ENCODE measurements around the gene HMGA1. TPM values are rescaled to one million over a fixed set of nuclear protein-coding genes. Genes with fewer than 3 reads are reported as not detected.
A peak's percentile ranks its signal among the peaks of the same experiment; 100 is the strongest.

HMGA1 gene
- total and polyA plus RNA-seq, 2 of the 13 experiments (the other 11 are each of a cell fraction or from before 2014, with no cell fraction given): 117 to 145 TPM

DNA sequence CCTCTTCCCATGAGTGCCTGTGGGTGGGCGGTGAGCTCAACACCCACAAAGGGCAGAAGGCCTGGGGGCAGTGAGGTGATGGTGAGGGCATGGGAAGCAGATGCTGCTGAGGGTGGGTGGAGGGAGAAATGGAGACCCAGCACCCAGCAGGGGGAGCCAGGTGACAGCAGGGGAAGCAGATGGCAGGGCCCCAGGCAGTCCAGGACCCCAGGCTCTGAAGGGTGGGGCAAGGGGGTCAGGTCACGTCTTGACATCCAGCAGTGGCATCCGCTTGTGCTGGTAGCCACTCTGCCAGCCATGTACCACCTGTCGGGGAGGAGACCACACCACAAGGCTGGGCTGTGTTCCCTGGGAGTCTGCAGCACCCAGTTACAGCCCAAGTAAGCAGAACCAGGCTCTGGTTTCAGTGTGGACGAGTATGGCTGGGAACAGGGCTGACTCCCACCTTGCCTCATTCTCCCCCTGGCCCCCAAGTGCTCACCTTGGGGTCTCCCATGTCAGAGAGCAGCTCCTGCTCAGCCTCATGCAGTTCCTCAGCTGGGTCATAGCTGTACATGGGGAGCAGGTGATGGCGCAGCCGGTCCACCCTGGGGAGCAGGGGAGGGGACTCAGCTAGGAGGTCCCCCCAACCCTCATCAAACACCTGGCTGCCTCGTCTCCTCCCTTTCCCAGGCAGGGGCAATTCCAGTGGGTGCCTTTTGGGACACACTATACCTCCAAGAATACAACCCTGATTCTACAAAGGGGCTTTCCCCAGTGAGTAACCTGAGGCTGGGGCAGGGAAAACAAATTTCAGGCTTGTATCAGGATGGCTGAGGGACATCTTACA is 10.1 kb downstream of the HMGA1 start (continued):
- TF ChIP-seq, protein P1, sequence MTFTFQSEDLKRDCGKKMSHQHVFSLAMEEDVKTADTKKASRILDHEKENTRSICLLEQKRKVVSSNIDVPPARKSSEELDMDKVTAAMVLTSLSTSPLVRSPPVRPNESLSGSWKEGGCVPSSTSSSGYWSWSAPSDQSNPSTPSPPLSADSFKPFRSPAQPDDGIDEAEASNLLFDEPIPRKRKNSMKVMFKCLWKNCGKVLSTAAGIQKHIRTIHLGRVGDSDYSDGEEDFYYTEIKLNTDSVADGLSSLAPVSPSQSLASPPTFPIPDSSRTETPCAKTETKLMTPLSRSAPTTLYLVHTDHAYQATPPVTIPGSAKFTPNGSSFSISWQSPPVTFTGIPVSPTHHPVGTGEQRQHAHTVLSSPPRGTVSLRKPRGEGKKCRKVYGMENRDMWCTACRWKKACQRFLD (CRISPR knock-in tag; IDR thresholded peaks at IDR 0.05; ENCODE audit: borderline replicate concordance): no peak
- no peak for TF ChIP-seq ASH2L (IDR thresholded peaks at IDR 0.05; ENCODE audit: insufficient read length, low read depth, low read length)
- no peak for TF ChIP-seq JUNB (CRISPR knock-in tag; IDR thresholded peaks at IDR 0.05; ENCODE audit: borderline replicate concordance)
- no peak for TF ChIP-seq KMT2A (CRISPR knock-in tag; IDR thresholded peaks at IDR 0.05)
- no peak for TF ChIP-seq ZNF264 (CRISPR knock-in tag; IDR thresholded peaks at IDR 0.05)
- TF ChIP-seq, protein P2, sequence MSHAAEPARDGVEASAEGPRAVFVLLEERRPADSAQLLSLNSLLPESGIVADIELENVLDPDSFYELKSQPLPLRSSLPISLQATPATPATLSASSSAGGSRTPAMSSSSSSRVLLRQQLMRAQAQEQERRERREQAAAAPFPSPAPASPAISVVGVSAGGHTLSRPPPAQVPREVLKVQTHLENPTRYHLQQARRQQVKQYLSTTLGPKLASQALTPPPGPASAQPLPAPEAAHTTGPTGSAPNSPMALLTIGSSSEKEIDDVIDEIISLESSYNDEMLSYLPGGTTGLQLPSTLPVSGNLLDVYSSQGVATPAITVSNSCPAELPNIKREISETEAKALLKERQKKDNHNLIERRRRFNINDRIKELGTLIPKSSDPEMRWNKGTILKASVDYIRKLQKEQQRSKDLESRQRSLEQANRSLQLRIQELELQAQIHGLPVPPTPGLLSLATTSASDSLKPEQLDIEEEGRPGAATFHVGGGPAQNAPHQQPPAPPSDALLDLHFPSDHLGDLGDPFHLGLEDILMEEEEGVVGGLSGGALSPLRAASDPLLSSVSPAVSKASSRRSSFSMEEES (CRISPR knock-in tag; IDR thresholded peaks at IDR 0.05): no peak
- peak; percentile 82 for TF ChIP-seq AKAP8 (CRISPR knock-in tag; IDR thresholded peaks at IDR 0.05)
- no peak for TF ChIP-seq YEATS2 (CRISPR knock-in tag; IDR thresholded peaks at IDR 0.05; ENCODE audit: borderline replicate concordance)
- peak; percentile 57; the same call in 1 of the 2 replicates for TF ChIP-seq SALL1 (CRISPR knock-in tag; IDR thresholded peaks at IDR 0.05)
- TF ChIP-seq ZNF496 (CRISPR knock-in tag; IDR thresholded peaks at IDR 0.05; ENCODE audit: insufficient replicate concordance): no peak
- no peak for TF ChIP-seq ZNF333 (CRISPR knock-in tag; IDR thresholded peaks at IDR 0.05; ENCODE audit: borderline replicate concordance)
- TF ChIP-seq, protein P3, sequence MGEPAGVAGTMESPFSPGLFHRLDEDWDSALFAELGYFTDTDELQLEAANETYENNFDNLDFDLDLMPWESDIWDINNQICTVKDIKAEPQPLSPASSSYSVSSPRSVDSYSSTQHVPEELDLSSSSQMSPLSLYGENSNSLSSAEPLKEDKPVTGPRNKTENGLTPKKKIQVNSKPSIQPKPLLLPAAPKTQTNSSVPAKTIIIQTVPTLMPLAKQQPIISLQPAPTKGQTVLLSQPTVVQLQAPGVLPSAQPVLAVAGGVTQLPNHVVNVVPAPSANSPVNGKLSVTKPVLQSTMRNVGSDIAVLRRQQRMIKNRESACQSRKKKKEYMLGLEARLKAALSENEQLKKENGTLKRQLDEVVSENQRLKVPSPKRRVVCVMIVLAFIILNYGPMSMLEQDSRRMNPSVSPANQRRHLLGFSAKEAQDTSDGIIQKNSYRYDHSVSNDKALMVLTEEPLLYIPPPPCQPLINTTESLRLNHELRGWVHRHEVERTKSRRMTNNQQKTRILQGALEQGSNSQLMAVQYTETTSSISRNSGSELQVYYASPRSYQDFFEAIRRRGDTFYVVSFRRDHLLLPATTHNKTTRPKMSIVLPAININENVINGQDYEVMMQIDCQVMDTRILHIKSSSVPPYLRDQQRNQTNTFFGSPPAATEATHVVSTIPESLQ (CRISPR knock-in tag; conservative IDR thresholded peaks at IDR 0.05): no peak
- TF ChIP-seq, protein P4, sequence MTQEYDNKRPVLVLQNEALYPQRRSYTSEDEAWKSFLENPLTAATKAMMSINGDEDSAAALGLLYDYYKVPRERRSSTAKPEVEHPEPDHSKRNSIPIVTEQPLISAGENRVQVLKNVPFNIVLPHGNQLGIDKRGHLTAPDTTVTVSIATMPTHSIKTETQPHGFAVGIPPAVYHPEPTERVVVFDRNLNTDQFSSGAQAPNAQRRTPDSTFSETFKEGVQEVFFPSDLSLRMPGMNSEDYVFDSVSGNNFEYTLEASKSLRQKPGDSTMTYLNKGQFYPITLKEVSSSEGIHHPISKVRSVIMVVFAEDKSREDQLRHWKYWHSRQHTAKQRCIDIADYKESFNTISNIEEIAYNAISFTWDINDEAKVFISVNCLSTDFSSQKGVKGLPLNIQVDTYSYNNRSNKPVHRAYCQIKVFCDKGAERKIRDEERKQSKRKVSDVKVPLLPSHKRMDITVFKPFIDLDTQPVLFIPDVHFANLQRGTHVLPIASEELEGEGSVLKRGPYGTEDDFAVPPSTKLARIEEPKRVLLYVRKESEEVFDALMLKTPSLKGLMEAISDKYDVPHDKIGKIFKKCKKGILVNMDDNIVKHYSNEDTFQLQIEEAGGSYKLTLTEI (CRISPR knock-in tag; conservative IDR thresholded peaks at IDR 0.05): no peak
- TF ChIP-seq, protein P5, sequence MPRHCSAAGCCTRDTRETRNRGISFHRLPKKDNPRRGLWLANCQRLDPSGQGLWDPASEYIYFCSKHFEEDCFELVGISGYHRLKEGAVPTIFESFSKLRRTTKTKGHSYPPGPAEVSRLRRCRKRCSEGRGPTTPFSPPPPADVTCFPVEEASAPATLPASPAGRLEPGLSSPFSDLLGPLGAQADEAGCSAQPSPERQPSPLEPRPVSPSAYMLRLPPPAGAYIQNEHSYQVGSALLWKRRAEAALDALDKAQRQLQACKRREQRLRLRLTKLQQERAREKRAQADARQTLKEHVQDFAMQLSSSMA (CRISPR knock-in tag; IDR thresholded peaks at IDR 0.05): no peak
- TF ChIP-seq ZNF878 (CRISPR knock-in tag; IDR thresholded peaks at IDR 0.05): no peak
- TF ChIP-seq RORA (CRISPR knock-in tag; IDR thresholded peaks at IDR 0.05): no peak
- no peak for TF ChIP-seq MAFF (IDR thresholded peaks at IDR 0.05; ENCODE audit: low read depth, low read length)
- TF ChIP-seq CHD2 (IDR thresholded peaks at IDR 0.05; ENCODE audit: low read depth, low read length): no peak
- no peak for TF ChIP-seq ZNF598 (CRISPR knock-in tag; IDR thresholded peaks at IDR 0.05; ENCODE audit: borderline replicate concordance)
- TF ChIP-seq HOXA7 (CRISPR knock-in tag; IDR thresholded peaks at IDR 0.05): no peak
- no peak; the same call in 1 of the 2 replicates for TF ChIP-seq NCOA2 (CRISPR knock-in tag; IDR thresholded peaks at IDR 0.05)
- no peak for TF ChIP-seq SRSF4 (IDR thresholded peaks at IDR 0.05; ENCODE audit: low read depth, low read length, poor library complexity, severe bottlenecking)
- no peak for TF ChIP-seq TOE1 (CRISPR knock-in tag; IDR thresholded peaks at IDR 0.05)

All from HepG2 (cell line).